Fibroblast of lung (primary cell): ENCODE results near the gene CCDC27. TPM values are rescaled to one million over a fixed set of nuclear protein-coding genes. Genes with fewer than 3 reads are reported as not detected.

Experiments used
- DNase-seq, 2 donors: peaks; one replicate each; pipeline versions ENCODE4 v3.0.0 to v3.0.0-alpha.2; 2010; ENCODE audit warnings: low read depth in 2 of 2
- H2AFZ ChIP-seq: 2 replicates; pipeline ENCODE4 v1.5.1; 2012; ENCODE audit warnings: low read length, control low read depth, inconsistent platforms
- H3K27ac ChIP-seq: 2 replicates; pipeline ENCODE4 v1.5.1; 2011; ENCODE audit warnings: low read length, control low read depth; ENCODE audit not compliant: insufficient read depth
- H3K27me3 ChIP-seq: 2 replicates; pipeline ENCODE4 v1.5.1; 2011; ENCODE audit warnings: mild to moderate bottlenecking, low read length; ENCODE audit not compliant: control insufficient read depth, insufficient read depth
- H3K36me3 ChIP-seq: 2 replicates; pipeline ENCODE4 v1.5.1; 2011; ENCODE audit warnings: low read length; ENCODE audit not compliant: control insufficient read depth, insufficient read depth
- H3K4me1 ChIP-seq: 2 replicates; pipeline ENCODE4 v1.5.1; 2011; ENCODE audit warnings: low read length; ENCODE audit not compliant: control insufficient read depth, insufficient read depth; ENCODE audit errors: extremely low read depth
- H3K4me2 ChIP-seq: 2 replicates; pipeline ENCODE4 v1.5.1; 2011; ENCODE audit warnings: low read length, control low read depth; ENCODE audit not compliant: insufficient read depth; ENCODE audit errors: extremely low read depth
- H3K4me3 ChIP-seq, 4 experiments: fragments of 200-600 bp in 1 of 4; sonication (generic) in 1 of 4; replicated peaks in 1 of 4; 2 replicates each; pipeline ENCODE4 v1.5.1; 2011 to 2016; ENCODE audit warnings: low read length in 4 of 4, low read depth in 3 of 4, mild to moderate bottlenecking in 3 of 4, control low read depth in 2 of 4, inconsistent platforms in 1 of 4, mixed read lengths in 1 of 4; ENCODE audit not compliant: insufficient read depth in 1 of 4; ENCODE audit errors: control extremely low read depth in 1 of 4
- H3K79me2 ChIP-seq: 2 replicates; pipeline ENCODE4 v1.5.1; 2012; ENCODE audit warnings: mild to moderate bottlenecking, low read length, inconsistent platforms; ENCODE audit not compliant: control insufficient read depth, insufficient read depth
- H3K9ac ChIP-seq: 2 replicates; pipeline ENCODE4 v1.5.1; 2011; ENCODE audit warnings: mild to moderate bottlenecking, low read length, control low read depth; ENCODE audit not compliant: insufficient read depth
- H3K9me3 ChIP-seq: 2 replicates; pipeline ENCODE4 v1.5.1; 2012; ENCODE audit warnings: low read depth, low read length; ENCODE audit not compliant: control insufficient read depth, insufficient read depth
- H4K20me1 ChIP-seq: 2 replicates; pipeline ENCODE4 v1.5.1; 2011; ENCODE audit warnings: low read length; ENCODE audit not compliant: control insufficient read depth, insufficient read depth; ENCODE audit errors: extremely low read depth
- EZH2 ChIP-seq: IDR thresholded peaks from 2 replicates; pipeline ENCODE4 v1.5.1; 2012; ENCODE audit warnings: low read length, control low read depth, mild to moderate bottlenecking; ENCODE audit errors: missing control alignments
- polyA plus RNA-seq, 2 donors: library from polyadenylated mRNA; depleted of rRNA in 1 of 2; stranded (reverse) in 1 of 2; unstranded in 1 of 2; fragments of >200 nt; gene quantifications; 2 replicates each; pipeline ENCODE4 v1.2.1, GENCODE V29; 2011 to 2012; ENCODE audit warnings: missing spikeins in 1 of 2
- total RNA-seq: library from RNA; depleted of rRNA; stranded (reverse); fragments of >200 nt; gene quantifications from 2 replicates; pipeline ENCODE4 v1.2.1, GENCODE V29; 2014
- TF ChIP-seq, protein P1 (sequence below), 2 donors: IDR thresholded peaks in 1 of 2; conservative IDR thresholded peaks in 1 of 2; 1 replicate in 1 of 2; 2 replicates in 1 of 2; pipeline ENCODE4 v1.5.1; 2011 to 2012; ENCODE audit warnings: low read length in 2 of 2, control low read depth in 1 of 2, inconsistent platforms in 1 of 2, low read depth in 1 of 2, mild to moderate bottlenecking in 1 of 2

CCDC27 gene
- total and polyA plus RNA-seq, 2 donors (not counting 1 experiment from before 2014, with no cell fraction given) = not detected

DNA sequence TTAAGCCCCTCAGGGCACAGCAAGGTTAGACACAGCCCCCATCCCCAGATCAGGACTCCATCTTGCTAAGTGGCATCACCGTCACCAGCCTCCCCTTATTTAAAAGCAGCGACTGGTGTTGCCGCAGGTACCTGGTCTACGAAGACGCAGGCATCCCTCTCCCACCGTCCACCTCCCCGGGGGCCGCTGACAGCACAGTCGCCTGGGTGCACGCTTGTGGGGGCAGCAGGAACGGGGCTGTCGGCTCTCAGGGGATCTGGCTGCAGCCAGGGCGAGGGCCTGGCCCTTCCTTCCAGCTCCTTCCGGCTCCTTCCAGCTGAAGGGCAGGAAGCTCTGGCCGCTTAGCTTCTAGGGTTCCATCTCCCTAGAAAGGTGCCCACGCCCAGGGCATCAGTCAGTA, 17.6 kb upstream of the CCDC27 start:
- TF ChIP-seq, protein P1, sequence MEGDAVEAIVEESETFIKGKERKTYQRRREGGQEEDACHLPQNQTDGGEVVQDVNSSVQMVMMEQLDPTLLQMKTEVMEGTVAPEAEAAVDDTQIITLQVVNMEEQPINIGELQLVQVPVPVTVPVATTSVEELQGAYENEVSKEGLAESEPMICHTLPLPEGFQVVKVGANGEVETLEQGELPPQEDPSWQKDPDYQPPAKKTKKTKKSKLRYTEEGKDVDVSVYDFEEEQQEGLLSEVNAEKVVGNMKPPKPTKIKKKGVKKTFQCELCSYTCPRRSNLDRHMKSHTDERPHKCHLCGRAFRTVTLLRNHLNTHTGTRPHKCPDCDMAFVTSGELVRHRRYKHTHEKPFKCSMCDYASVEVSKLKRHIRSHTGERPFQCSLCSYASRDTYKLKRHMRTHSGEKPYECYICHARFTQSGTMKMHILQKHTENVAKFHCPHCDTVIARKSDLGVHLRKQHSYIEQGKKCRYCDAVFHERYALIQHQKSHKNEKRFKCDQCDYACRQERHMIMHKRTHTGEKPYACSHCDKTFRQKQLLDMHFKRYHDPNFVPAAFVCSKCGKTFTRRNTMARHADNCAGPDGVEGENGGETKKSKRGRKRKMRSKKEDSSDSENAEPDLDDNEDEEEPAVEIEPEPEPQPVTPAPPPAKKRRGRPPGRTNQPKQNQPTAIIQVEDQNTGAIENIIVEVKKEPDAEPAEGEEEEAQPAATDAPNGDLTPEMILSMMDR (conservative IDR thresholded peaks at IDR 0.05 in 1 of 2, IDR thresholded peaks at IDR 0.05 in 1 of 2; ENCODE audit: low read depth in 1 of 2, low read length in 2 of 2) = no peak
- TF ChIP-seq EZH2 = no peak
- Histone ChIP-seq H3K4me1 (no peaks in the 10 kb centered on the region), H3K27me3 (no peaks in the 10 kb centered on the region), H3K4me3 (no peak overlapping the region), H3K4me2 (no peak overlapping the region), H3K9me3 (no peaks in the 10 kb centered on the region), H2AFZ (no peak overlapping the region), H4K20me1 (no peaks in the 10 kb centered on the region), H3K79me2 (no peaks in the 10 kb centered on the region), H3K9ac (no peak overlapping the region), H3K36me3 (peaks cover 6% of the 10 kb centered on the region), H3K27ac (no peak overlapping the region)
- no peak for DNase-seq

DNA sequence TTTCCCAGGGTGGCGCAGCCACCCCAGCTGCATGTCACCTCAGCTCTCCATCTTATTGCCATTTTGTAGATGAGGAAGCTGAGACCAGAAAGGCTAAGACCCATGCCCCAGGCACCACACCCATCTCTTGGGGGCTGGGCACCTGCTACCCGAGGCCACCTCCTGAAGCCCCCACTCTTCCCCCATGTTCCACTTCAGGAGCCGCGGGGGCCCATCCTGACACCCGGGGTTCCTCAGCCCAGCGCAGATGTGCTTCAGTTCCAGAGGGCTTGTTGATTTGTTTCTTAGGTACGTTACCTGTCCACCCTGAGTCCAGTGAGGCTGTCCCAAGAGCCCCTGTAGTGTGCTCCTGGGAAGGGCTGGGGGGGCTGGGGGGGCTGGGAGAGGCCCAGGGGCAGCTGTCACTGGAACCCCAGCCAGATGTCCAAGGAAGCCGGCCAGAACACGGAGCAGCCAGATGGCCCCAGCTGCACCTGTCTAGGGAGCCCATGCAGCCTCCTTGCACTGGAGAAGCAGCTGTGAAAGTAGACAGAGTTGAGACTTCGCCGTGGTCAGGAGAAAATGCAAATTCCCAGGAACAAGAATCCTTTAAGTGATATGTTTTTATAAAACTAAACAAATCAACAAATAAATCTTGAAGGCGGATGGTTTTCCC, 17.1 kb upstream of the CCDC27 start:
- no peak for TF ChIP-seq EZH2
- TF ChIP-seq, protein P1 (conservative IDR thresholded peaks at IDR 0.05 in 1 of 2, IDR thresholded peaks at IDR 0.05 in 1 of 2; ENCODE audit: low read depth in 1 of 2, low read length in 2 of 2) = no peak
- Histone ChIP-seq H3K9ac (no peak overlapping the region), H3K36me3 (peaks cover 10% of the 10 kb centered on the region), H3K4me2 (no peak overlapping the region), H3K4me3 (no peak overlapping the region), H3K27me3 (no peaks in the 10 kb centered on the region), H3K9me3 (no peaks in the 10 kb centered on the region), H2AFZ (no peak overlapping the region), H3K27ac (no peak overlapping the region), H3K79me2 (no peaks in the 10 kb centered on the region), H4K20me1 (no peaks in the 10 kb centered on the region), H3K4me1 (no peaks in the 10 kb centered on the region)
- no peak for DNase-seq

DNA sequence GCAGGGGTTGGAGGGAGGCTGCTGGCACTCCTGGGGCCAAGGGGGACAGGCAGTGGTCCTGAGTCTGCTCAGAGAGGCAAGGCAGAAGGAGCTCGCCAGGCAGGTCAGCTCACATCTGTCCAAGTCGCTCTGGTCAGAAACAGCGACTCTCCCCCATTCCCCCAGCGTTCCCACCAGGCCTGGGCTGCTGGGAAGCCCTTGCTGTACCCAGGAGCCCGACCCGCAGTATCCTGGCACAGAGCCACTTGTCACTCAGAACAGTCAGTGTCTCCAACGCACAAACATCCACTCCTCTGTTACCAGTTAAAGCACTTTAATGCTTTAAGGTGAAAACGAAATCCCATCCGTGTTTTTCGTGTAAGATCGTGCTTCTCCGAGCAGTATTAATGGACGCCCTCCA, 16.6 kb upstream of the CCDC27 start:
- DNase-seq = no peak
- peaks cover 10% of the 10 kb centered on the region for H3K36me3 ChIP-seq
- H3K4me2 ChIP-seq = no peak overlapping the region
- H3K4me3 ChIP-seq = no peak overlapping the region
- H4K20me1 ChIP-seq = no peaks in the 10 kb centered on the region
- H3K9ac ChIP-seq = no peak overlapping the region
- no peaks in the 10 kb centered on the region for H3K4me1 ChIP-seq
- H3K27ac ChIP-seq = no peak overlapping the region
- H3K27me3 ChIP-seq = no peaks in the 10 kb centered on the region
- H3K9me3 ChIP-seq = no peaks in the 10 kb centered on the region
- TF ChIP-seq EZH2 = no peak
- TF ChIP-seq, protein P1 (conservative IDR thresholded peaks at IDR 0.05 in 1 of 2, IDR thresholded peaks at IDR 0.05 in 1 of 2; ENCODE audit: low read depth in 1 of 2, low read length in 2 of 2) = no peak
- no peak overlapping the region for H2AFZ ChIP-seq
- H3K79me2 ChIP-seq = no peaks in the 10 kb centered on the region
